B cell (primary cell): ENCODE results near the gene GPR176. TPM values are rescaled to one million over a fixed set of nuclear protein-coding genes. Genes with fewer than 3 reads are reported as not detected.

Experiments
- ATAC-seq: fragments of 200-7000 bp; cut with Tn5 transposase; one replicate; pipeline ENCODE4 v1.10.0; 2021; ENCODE audit warnings: low read depth, mild to moderate bottlenecking, moderate number of reproducible peaks, moderate library complexity
- CTCF ChIA-PET: fragments of 350-600 bp; sonication (Branson Sonifier 250); formaldehyde crosslinking; loops from one replicate; lab custom pipeline; 2021; ENCODE audit warnings: antibody characterized with exemption, inconsistent platforms; lab: Charles Lee
- POLR2A ChIA-PET: fragments of 350-600 bp; sonication (Branson Sonifier 250); formaldehyde crosslinking; loops from one replicate; lab custom pipeline; 2021; ENCODE audit warnings: antibody characterized with exemption; lab: Charles Lee
- DNase-seq: peaks from one replicate; pipeline ENCODE4 v3.0.0; 2013
- H2AFZ ChIP-seq: 2 replicates; pipeline ENCODE4 v1.6.1; 2012; ENCODE audit warnings: mild to moderate bottlenecking, low read depth, low read length; ENCODE audit not compliant: insufficient read depth, poor library complexity, severe bottlenecking
- H3K27ac ChIP-seq, 2 donors: 1 replicate in 1 of 2; 2 replicates in 1 of 2; pipeline ENCODE4 v1.5.1; 2012 to 2013; ENCODE audit warnings: low read length in 2 of 2, mild to moderate bottlenecking in 2 of 2, moderate library complexity in 1 of 2
- H3K27me3 ChIP-seq, 4 experiments: fragments of 200-600 bp in 1 of 4; sonication (generic) in 1 of 4; replicated peaks in 1 of 4; 1 replicate in 2 of 4; 2 replicates in 2 of 4; pipeline versions ENCODE4 v1.6.1 to v1.7.0; 2013 to 2016; ENCODE audit warnings: low read length in 3 of 4, mild to moderate bottlenecking in 2 of 4, mixed read lengths in 1 of 4, moderate library complexity in 1 of 4; ENCODE audit not compliant: insufficient read depth in 4 of 4, control insufficient read depth in 3 of 4; ENCODE audit errors: control extremely low read depth in 1 of 4
- H3K36me3 ChIP-seq, 2 experiments: replicated peaks in 1 of 2; 1 replicate in 1 of 2; 2 replicates in 1 of 2; pipeline versions ENCODE4 v1.6.1 to v1.7.1; 2013; ENCODE audit warnings: low read length in 1 of 2; ENCODE audit not compliant: insufficient read depth in 2 of 2, control insufficient read depth in 1 of 2; ENCODE audit errors: control extremely low read depth in 1 of 2, extremely low read depth in 1 of 2
- H3K4me1 ChIP-seq, 2 donors: fragments of 200-600 bp in 1 of 2; sonication (generic) in 1 of 2; 1 replicate in 1 of 2; 2 replicates in 1 of 2; pipeline versions ENCODE4 v1.5.1 to v1.6.1; 2013 to 2017; ENCODE audit warnings: low read length in 2 of 2; ENCODE audit not compliant: control insufficient read depth in 2 of 2, insufficient read depth in 2 of 2
- H3K4me2 ChIP-seq: replicated peaks from 2 replicates; pipeline ENCODE3; 2012; ENCODE audit warnings: mild to moderate bottlenecking, low read depth, low read length; ENCODE audit not compliant: poor library complexity, severe bottlenecking
- H3K4me3 ChIP-seq, 5 experiments: fragments of 200-600 bp in 1 of 5; sonication (generic) in 1 of 5; 1 replicate in 3 of 5; 2 replicates in 2 of 5; pipeline versions ENCODE4 v1.5.1 to v1.7.0; 2011 to 2016; ENCODE audit warnings: low read length in 4 of 5, mild to moderate bottlenecking in 4 of 5, low read depth in 2 of 5, control low read depth in 1 of 5, moderate library complexity in 1 of 5; ENCODE audit not compliant: insufficient read depth in 1 of 5; ENCODE audit errors: control extremely low read depth in 1 of 5, extremely low read depth in 1 of 5
- H3K79me2 ChIP-seq: fragments of 200-600 bp; sonication (generic); one replicate; pipeline ENCODE4 v1.6.0; 2016; ENCODE audit warnings: low read length; ENCODE audit not compliant: control insufficient read depth, insufficient read depth
- H3K9ac ChIP-seq: fragments of 200-600 bp; sonication (generic); 2 replicates; pipeline ENCODE4 v1.6.1; 2017; ENCODE audit warnings: mild to moderate bottlenecking, low read length, moderate library complexity
- H3K9me3 ChIP-seq, 3 donors: one replicate each; pipeline versions ENCODE4 v1.6.1 to v1.7.1; 2013; ENCODE audit warnings: low read length in 2 of 3; ENCODE audit not compliant: control insufficient read depth in 2 of 3, insufficient read depth in 1 of 3; ENCODE audit errors: control extremely low read depth in 1 of 3
- H4K20me1 ChIP-seq: 2 replicates; pipeline ENCODE4 v1.6.0; 2012; ENCODE audit warnings: mild to moderate bottlenecking, low read length; ENCODE audit not compliant: insufficient read depth, control insufficient read depth, poor library complexity, severe bottlenecking
- H3K27ac Mint-ChIP-seq: one replicate; pipeline ENCODE4 v1.8.0; 2021; ENCODE audit warnings: mixed read lengths
- H3K27me3 Mint-ChIP-seq: one replicate; pipeline ENCODE4 v1.8.0; 2021; ENCODE audit warnings: mixed read lengths
- H3K4me1 Mint-ChIP-seq: one replicate; pipeline ENCODE4 v1.8.0; 2021; ENCODE audit warnings: mixed read lengths
- H3K4me3 Mint-ChIP-seq: one replicate; pipeline ENCODE4 v1.8.0; 2021; ENCODE audit warnings: mixed read lengths
- H3K9me3 Mint-ChIP-seq: one replicate; pipeline ENCODE4 v1.8.0; 2022; ENCODE audit warnings: mixed read lengths; ENCODE audit not compliant: insufficient read depth
- EZH2 ChIP-seq: IDR thresholded peaks from 2 replicates; pipeline ENCODE4 v1.6.1; 2012; ENCODE audit warnings: borderline replicate concordance, low read depth, mild to moderate bottlenecking, moderate library complexity, low read length; ENCODE audit not compliant: insufficient read depth, poor library complexity, severe bottlenecking
- WGBS: methylation state at CpG from one replicate; pipeline ENCODE4 v1.1.5; 2013; ENCODE audit warnings: missing lambda C conversion rate; ENCODE audit not compliant: insufficient coverage; 5-methylcytosine and 5-hydroxymethylcytosine counted together
- intact Hi-C: fragments of 100-400 bp; cut with micrococcal nuclease; formaldehyde crosslinking; loops from one replicate; pipeline ENCODE4 v1.10.0; 2022
- polyA plus RNA-seq: library from polyadenylated mRNA; depleted of rRNA; stranded (reverse); fragments of >200 nt; gene quantifications from 2 replicates; pipeline ENCODE4 v1.2.3, GENCODE V29; 2012
- total RNA-seq, 2 donors: library from RNA; stranded (reverse); fragments of 120-200 nt in 1 of 2; gene quantifications; 1 replicate in 1 of 2; 2 replicates in 1 of 2; pipeline versions ENCODE4 v1.2.3 to v1.2.4, GENCODE V29; 2013 to 2022
- TF ChIP-seq, protein P1 (sequence below): fragments of 200-600 bp; IDR thresholded peaks from one replicate; pipeline ENCODE4 v1.8.0; 2022; ENCODE audit warnings: antibody characterized with exemption, mild to moderate bottlenecking

Gene GPR176
- total and polyA plus RNA-seq, 2 donors (not counting 1 experiment from before 2014, with no cell fraction given): 0.07 to 0.30 TPM

DNA sequence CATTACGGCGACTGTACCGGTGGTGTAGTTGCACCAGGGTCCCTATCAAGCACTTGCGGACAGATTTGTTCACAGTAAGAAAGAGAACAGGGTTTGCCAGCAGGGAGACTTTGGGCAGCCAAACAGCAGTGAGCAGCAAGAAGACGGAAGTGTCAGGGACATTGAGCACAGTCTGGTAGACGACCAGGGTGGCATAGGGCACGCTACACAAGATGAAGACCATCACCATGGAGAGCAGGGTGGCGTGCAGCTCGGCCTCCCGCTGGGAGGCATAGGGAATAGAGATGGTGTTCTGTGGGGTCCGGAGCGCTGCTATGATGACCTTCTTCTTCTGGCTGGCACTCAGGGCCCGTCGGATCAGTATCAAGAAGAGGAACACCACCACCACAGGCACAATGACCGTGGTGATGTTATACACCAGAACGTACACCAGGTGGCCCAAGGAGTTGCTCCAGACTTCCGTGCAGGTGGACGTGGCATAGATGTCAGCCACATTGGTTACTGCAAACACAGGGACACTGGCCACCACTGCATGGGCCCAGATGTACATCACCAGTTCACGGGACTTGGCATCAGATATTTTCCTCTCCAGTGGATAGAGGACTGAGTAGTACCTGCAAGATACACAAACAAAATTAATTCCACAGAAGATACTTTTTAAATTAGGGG lies 118.3 kb downstream of the GPR176 start:
- DNase-seq (peak; percentile 31), ATAC-seq (peak; percentile 31)
- H3K4me3 Mint-ChIP-seq: no peak overlapping the region
- 83% methylated on average over 18 of the region's 19 CpGs for WGBS
- no peak overlapping the region for H2AFZ ChIP-seq
- TF ChIP-seq, protein P1, sequence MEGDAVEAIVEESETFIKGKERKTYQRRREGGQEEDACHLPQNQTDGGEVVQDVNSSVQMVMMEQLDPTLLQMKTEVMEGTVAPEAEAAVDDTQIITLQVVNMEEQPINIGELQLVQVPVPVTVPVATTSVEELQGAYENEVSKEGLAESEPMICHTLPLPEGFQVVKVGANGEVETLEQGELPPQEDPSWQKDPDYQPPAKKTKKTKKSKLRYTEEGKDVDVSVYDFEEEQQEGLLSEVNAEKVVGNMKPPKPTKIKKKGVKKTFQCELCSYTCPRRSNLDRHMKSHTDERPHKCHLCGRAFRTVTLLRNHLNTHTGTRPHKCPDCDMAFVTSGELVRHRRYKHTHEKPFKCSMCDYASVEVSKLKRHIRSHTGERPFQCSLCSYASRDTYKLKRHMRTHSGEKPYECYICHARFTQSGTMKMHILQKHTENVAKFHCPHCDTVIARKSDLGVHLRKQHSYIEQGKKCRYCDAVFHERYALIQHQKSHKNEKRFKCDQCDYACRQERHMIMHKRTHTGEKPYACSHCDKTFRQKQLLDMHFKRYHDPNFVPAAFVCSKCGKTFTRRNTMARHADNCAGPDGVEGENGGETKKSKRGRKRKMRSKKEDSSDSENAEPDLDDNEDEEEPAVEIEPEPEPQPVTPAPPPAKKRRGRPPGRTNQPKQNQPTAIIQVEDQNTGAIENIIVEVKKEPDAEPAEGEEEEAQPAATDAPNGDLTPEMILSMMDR: peak; percentile 54
- no peak for TF ChIP-seq EZH2
- CTCF ChIA-PET: interaction anchor here (1.4 to 2.4 kb wide), 2 partner anchors 13 to 472 kb away, joined by 3 to 5 read pairs; no protein-coding TSS in a partner anchor
- no peaks in the 10 kb centered on the region for H3K79me2 ChIP-seq
- no peak overlapping the region for H3K27ac ChIP-seq
- H3K9me3 Mint-ChIP-seq: no peaks in the 10 kb centered on the region
- H3K27me3 ChIP-seq: peaks cover 0 to 5% (median 0%) of the 10 kb centered on the region in 4 experiments
- POLR2A ChIA-PET: no interaction called here
- H3K4me1 ChIP-seq: no peaks in the 10 kb centered on the region
- intact Hi-C loops: no loop called here
- no peak overlapping the region for H3K9ac ChIP-seq
- no peaks in the 10 kb centered on the region for H3K36me3 ChIP-seq
- peaks cover 29% of the 10 kb centered on the region for H3K27me3 Mint-ChIP-seq
- no peak overlapping the region for H3K4me3 ChIP-seq
- H3K4me1 Mint-ChIP-seq: no peaks in the 10 kb centered on the region
- H3K27ac Mint-ChIP-seq: no peak overlapping the region
- no peaks in the 10 kb centered on the region for H4K20me1 ChIP-seq
- no peak overlapping the region for H3K4me2 ChIP-seq
- no peaks in the 10 kb centered on the region for H3K9me3 ChIP-seq

DNA sequence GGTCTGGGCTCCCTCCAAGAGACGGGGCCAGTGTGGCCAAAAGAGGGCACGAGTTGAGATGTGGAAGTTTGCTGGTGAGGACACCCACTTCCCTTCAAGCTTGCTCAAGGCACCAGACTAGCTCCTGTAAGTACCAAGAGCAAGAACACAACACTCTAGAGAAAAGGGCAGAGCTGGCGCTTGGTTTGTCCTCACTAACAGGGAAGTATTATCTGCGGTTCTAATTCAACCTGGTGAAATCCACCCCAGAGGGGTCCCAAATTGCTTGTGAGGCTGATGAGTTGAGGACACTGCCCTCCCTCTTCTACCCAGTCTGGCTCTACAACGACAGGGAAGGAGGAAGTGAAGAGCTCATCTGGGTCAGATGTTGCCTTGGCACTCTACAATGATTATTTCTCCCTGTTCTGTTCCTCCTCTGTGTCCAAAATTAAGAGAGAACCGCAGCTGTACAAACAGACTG lies 120.5 kb downstream of the GPR176 start:
- Histone ChIP-seq H3K9me3 (no peaks in the 10 kb centered on the region), H3K27ac (no peak overlapping the region), H3K4me3 (no peak overlapping the region), H3K4me1 (no peaks in the 10 kb centered on the region), H2AFZ (no peak overlapping the region), H3K9ac (no peak overlapping the region), H3K36me3 (no peaks in the 10 kb centered on the region), H3K4me2 (no peak overlapping the region), H3K27me3 (peaks cover 0 to 17% (median 6%) of the 10 kb centered on the region in 4 experiments), H3K79me2 (no peaks in the 10 kb centered on the region), H4K20me1 (no peaks in the 10 kb centered on the region)
- ATAC-seq (no peak), DNase-seq (no peak)
- TF ChIP-seq, protein P1: no peak
- no peak for TF ChIP-seq EZH2
- intact Hi-C loops: no loop called here
- H3K4me3 Mint-ChIP-seq: no peak overlapping the region
- H3K27me3 Mint-ChIP-seq: peaks cover 48% of the 10 kb centered on the region
- ChIA-PET POLR2A (no interaction called here), CTCF (interaction anchor here (1.4 kb wide), 1 partner anchor 13 kb away, joined by 3 read pairs; no protein-coding TSS in a partner anchor)
- H3K9me3 Mint-ChIP-seq: no peaks in the 10 kb centered on the region
- WGBS: 90% methylated on average over 1 of the region's 6 CpGs
- H3K4me1 Mint-ChIP-seq: no peaks in the 10 kb centered on the region
- H3K27ac Mint-ChIP-seq: no peak overlapping the region
